HG02870 (cell line): ENCODE data around the gene BLVRB.
A peak's percentile ranks its signal among the peaks of the same experiment; 100 is the strongest.
"Not testable (repeated sequence)": the region's sequence is repeated elsewhere in the genome, so short reads cannot be mapped to it uniquely, and the experiment has no call there.

Source experiments
- ATAC-seq: cut with Tn5 transposase; IDR thresholded peaks from one replicate; pipeline ENCODE4 v1.9.1; 2021; ENCODE audit warnings: mild to moderate bottlenecking, moderate library complexity; ENCODE audit not compliant: unreplicated experiment

BLVRB gene

DNA sequence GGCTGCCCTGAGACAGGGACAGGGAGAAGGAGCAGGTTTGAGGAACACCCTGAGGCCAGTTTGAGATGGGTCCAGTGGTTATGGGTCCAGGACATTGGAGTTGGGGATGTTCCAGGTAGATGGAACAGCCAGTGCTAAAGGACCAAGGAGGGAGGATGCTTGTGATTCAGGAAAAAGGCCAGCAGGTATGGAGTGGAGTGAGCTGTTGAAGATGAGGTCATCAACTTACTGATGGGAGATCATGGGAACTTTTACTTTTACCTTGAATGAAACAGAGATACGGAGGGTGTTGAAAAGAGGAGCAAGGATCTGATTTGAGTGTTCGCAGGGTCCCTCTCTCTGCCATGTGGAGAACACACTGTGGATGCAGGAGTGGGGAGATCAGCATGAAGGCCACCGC is 26.7 kb upstream of the BLVRB start:
- no peak for ATAC-seq

DNA sequence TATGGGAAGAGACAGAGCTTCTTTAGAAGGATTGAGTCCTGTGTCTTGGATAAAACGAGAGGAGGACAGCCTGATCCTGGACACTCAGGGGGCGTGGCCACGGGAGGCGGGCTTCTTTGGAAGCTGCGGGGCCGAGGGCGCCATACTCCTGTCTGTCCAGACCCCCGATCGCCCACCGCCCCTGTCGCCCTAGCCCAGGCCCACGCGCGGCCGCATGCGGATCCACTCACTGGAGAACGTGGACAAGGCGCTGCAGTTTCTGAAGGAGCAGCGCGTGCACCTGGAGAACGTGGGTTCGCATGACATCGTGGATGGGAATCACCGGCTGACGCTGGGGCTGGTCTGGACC is 24.3 kb upstream of the BLVRB start:
- no peak for ATAC-seq

DNA sequence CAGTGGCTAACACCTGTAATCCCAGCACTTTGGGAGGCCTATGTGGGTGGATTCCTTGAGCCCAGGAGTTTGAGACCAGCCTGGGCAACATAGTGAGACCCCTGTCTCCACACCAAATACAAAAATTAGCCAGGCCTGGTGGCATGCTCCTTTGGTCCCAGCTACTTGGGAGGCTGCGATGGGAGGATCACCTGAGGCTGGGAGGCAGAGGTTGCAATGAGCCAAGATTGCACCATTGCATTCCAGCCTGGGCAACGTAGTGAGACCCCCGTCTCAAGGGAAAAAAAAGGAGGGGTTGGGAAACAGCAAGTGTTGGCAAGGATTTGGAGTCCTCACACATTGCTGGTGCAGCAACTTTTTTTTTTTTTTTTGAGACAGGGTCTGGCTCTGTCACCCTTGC is 20.5 kb upstream of the BLVRB start:
- ATAC-seq = no peak

DNA sequence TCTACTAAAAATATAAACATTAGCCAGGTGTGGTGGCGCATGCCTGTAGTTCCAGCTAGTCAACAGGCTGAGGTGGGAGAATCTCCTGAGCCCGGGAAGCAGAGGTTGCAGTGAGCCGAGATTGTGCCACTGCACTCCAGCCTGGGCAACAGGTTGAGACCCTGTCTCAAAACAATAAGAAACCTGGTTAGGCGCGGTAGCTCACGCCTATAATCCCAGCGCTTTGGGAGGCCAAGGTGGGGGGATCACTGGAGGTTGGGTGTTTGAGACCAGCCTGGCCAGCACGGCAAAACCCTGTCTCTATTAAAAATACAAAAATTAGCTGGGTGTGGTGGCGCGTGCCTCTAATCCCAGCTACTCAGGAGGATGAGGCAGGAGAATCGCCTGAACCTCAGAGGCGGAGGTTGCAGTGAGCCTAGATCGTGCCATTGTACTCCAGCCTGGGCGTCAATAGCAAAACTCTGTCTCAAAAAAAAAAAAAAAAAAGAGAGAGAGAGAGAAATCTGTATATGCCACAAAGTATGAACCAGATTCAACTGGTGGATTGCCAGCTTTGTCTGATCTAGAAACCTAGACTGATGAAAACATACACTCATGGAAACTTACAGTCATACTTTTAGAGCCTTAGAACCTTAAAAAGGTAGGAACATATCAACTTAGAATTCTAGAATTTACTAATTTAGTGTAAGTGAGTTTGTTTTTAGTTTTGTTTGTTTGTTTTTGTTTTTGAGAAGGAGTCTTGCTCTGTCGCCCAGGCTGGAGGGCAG is 10.5 kb upstream of the BLVRB start:
- ATAC-seq = not testable (repeated sequence)

DNA sequence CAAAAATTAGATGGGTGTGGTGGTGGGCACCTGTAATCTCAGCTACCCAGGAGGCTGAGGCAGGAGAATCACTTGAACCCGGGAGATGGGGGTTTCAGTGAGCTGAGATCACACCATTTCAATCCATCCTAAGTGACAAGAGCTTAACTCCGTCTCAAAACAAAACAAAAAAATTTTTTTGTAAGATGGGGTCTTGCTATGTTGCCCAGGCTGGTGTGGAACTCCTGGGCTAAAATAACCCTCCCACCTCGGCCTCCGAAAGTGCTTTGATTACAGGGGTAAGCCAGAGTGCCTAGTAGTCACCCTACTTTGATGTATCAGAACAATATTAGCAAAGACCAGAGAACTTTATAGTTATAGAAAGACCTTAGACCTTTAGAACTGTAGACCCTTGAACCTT is 9.2 kb upstream of the BLVRB start:
- ATAC-seq = no peak

DNA sequence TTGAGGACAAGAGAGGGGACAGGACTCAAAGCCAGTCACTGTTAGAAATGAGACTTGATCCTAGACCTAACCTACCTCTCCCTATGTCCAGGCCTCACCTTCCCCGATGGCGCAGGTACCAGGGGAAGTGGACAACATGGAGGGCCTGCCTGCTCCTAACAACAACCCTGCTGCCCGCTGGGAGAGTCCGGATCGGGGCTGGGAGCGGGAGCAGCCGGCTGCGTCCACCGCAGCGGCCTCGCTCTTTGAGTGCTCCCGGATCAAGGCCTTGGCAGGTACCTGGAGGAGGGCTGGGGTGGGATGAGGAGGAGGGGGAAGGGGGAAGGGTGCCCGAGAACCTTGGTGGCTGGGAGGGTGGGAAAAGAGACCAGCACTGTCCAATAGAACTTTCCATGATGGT is 7.0 kb upstream of the BLVRB start:
- ATAC-seq = no peak

DNA sequence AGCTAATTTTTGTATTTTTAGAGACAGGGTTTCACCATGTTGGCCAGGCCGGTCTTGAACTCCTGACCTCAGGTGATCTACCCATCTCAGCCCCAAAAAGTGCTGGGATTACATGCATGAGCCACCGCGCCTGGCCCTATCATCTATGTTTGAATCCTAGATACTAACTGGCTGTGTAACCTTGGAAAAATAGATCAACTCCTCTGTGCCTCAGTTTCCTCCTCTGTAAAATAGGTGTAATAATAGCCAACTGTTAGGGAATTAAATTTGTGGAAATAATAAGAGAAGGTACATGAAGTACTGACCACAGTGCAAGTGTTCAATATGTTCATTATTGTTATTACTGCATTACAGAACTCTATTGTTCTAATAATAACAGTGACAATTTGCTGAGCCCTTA is 5.6 kb upstream of the BLVRB start:
- no peak for ATAC-seq

DNA sequence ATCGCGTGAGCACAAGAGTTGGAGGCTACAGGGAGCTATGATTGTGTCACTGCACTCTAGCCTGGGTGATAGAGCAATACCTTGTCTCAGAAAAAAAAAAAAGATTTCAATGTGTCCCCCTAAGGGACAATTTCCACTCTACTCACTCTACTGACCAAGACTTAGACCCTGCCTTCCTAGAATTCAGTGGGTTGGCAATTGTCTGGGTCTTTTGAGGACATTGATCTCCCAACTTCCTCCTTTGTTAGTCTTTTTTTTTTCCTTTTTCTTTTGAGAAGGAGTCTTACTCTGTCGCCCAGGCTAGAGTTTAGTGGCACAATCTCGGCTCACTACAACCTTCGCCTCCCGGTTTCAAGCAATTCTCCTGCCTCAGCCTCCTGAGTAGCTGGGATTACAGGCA is 3.5 kb upstream of the BLVRB start:
- no peak for ATAC-seq

DNA sequence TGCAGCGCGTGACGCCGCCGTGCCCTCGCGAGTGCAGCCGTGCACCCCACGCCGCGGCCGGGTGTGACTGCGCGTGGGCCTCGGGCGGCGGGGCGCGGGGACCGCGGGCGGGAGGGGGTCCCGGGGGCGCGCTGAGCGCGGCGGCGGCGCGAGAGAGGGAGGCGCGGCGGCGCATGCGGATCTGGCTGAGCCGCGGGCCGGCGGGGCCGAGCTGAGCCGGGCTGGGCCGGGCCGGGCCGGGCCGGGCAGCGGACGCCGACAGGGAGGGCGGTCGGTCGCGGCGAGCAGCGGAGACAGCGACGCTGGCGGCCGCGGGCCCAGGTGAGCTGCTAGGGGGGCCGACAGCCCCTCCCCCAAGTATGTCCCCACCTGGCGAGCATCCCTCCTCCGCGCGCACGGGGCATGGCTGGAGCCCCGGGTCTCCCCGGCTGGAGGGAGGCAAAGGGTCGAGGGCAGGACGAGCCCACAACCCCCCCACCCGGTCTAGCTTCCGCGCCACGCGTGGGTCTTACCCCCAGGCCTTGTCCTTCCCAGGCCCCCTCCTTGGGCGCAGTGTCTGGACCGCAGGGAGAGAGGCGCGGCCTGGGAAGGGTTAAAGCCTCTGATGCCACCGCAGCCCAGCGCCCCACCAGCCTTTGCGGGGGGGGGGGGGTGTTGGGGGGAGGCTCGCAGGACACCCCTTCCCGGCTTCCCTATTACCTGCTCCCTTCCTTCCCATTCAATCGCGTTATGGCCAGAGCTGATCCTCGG is 1.6 kb upstream of the BLVRB start, which contains the start of gene SPTBN4:
Gene SPTBN4, plus strand, starts transcription at position 17 of the 750 bp plus-strand sequence. CDS start 5,621 bp downstream, outside the sequence.
- ATAC-seq = no peak

DNA sequence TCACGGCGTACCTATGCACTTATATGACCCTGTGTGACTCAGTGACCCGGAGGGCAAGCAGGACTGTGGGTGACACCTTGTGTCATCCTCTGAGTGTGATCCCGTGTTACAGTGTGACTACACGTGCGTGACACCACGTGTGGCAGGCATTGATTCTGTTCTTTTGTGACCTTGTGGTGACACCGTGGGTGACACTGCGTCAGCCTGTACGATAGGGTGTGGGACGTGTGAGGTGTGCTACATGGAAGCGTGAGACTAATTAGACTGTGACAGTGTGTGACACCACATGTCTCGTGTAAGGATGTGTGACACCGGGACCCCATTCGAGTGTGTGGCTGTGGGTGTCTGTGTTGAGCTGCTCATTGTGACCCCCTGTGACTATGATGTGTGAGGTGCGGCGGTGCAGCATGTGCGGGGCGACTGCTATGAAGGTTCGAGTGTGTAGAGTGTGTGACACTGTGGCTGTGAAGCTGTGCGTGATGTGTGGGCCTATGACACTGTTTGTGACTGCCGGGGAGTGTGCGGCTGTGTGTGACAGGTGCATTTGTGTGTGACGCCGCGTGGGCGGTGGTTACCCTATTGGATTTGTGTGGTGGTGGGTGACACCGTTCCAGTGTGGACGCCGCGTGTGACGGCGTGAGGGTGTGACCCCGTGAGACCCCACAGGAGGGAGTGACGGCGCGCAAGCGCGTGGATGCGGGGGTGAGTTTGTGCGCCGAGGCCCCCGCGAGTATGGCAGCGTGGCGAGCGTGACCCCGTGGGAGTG is 857 bp upstream of the BLVRB start:
- ATAC-seq = peak; percentile 27

DNA sequence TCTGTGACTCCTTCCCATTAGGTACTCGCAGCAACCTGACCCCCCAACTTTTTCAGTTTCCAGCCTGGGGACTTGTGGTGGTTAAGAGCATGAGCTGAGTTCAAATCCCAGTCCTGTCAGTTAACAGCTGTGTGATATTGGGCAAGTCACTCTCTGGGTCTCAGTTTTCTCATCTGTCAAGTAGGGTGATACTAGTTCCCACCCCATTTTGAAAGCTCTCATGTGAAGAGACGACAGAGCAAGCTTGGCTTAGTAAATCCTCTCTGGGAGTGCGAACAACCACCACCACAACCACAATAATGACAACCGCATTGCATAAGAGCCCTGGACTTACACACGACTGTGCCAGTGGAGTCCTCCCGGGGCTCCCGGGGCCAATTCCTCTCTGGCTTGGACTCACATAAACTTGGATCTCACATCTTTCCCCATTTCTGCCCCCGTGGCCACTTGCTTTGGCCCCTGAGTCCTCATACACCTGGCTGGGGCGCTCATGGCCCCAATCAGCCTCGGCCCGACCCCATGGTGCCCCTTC is 454 bp downstream of the BLVRB start:
- ATAC-seq = no peak

DNA sequence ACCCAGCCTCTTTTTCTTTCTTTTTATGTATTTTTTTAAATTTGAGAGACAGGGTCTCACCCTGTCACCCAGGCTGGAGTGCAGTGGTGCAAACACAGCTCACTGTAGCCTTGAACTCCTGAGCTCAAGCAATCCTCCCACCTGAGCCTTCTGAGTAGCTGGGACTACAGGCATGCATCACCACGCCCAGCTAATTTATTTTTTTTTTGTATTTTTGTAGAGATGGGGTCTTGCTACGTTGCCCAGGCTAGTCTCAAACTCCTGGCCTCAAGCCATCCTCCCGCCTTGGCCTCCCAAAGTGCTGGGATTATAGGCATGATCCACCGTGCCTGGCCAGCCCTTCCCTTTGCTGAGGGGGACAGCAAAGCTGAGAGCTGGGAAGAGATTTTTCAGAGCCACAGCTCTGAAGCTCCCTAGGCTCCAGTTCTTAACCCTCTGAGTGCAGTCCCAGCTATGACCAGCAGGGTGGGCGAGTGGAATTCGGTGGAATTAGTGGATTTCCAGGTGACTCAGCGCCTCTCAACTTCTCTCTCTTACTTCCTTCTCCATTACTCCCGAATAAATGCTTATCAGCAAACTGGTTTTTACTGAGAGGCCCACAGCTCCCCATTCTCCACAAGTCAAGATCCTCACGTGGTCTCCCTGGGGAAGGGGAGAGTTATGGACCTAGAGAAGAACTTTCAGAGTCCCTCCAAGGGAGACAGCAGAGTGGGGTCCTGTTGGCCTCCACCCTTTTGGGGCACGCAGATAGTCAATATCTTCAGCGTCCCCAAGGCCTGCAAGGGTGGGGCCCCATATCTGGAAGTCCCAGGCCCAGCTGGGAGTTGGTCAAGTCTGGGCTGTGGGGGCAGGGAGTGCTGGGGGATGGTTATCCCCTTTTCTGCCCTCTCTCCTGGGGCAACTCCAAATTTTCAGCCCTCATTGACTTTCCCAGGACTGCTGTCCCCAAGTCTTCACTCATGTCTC is 1.2 kb downstream of the BLVRB start:
- ATAC-seq = no peak

DNA sequence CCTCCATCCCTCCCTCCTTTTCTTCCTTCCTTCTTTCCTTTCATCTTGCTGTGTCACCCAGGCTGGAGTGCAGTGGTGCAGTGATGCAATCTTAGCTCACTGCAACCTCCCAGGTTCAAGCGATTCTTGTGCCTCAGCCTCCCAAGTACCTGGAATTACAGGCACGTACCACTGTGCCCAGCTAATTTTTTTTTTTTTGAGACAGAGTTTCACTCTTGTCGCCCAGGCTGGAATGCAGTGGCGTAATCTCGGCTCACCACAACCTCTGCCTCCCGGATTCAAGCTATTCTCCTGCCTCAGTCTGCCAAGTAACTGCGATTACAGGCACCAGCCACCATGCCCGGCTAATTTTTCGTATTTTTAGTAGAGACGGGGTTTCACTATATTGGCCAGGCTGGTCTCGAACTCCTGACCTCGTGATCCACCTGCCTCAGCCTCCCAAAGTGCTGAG is 1.9 kb downstream of the BLVRB start:
- ATAC-seq = not testable (repeated sequence)

DNA sequence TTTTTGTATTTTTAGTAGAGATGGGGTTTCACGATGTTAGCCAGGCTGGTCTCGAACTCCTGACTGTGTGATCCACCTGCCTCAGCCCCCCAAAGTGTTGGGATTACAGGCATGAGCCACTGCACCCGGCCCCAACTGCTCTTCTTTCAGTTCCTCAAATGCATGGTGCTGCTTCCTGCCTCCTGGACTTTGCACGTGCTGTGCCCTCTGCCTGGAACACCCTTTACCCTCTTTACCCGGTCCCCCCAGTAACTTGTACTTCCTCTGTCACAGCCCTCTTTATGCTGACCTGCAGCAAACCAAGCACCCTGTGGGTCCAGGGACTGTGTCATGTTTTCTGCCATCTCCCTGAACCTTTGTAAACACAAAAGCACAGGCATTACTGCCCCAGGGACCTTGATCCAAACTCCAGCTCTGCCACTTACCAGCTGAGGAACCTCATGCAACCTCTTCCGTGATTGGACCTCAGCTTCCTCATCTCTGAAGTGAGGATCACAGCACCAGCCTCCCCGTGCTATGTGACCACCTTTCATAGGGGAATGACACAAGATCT is 3.8 kb downstream of the BLVRB start:
- no peak for ATAC-seq

DNA sequence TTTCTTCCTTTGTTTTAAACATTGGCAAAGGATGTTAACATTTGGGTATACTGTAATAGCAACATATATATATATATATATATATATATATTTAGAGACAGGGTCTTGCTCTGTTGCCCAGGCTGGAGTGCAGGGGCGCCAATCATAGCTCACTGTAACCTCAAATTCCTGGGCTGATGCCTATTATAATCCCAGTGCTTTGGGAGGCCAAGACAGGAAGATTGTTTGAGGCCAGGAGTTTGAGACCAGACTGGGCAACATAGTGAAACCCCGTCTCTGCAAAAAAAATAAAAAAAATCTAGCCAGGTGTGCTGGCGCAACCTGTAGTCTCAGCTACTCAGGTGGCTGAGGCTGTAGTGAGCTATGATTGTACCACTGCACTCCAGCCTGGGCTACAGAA is 5.4 kb downstream of the BLVRB start:
- no peak for ATAC-seq

DNA sequence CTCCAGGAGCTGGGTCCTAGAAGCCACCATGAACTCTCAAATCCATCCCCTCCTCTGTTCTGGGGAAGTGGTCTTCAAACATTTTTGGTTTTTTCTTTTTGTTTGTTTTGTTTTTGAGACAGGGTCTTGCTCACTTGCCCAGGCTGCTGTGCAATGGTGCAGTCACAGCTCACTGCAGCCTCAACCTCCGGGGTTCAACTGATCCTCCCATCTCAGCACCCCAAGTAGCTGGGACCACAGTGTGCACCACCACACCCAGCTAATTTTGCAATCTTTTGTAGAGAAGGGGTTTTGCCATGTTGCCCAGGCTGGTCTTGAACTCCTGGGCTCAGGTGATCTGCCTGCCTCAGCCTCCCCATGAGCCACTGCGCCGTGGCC is 7.0 kb downstream of the BLVRB start:
- ATAC-seq = no peak

DNA sequence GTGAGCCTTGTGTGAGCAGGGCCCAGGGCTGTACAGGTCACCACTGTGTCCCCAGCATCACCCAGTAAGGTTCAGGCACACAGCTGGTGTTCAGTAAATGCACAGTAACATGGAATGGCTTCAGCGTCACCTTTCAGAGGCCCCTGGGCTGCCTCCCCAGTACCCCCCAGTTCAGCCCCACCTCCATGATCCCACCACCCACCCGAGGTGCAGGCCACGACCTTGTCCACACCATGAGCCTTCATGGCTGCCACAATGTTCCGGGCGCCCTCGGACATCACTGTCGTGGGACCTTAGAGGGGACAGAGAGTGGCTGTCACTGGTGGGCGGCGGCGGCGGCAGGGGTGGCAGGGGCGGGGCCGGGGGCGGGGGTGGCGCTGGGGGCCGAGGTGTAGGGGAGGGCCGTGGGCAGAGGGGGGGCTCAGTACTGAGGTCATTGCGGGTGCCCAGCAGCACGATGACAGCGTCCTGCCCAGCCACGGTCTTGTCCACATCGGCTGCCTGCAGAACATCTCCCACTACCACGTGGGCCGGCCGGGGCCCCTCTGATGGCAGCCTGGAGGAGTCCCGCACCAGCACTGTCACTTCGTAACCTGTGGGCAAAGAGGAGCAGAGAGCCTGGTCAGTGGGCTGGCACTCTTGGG is 7.5 kb downstream of the BLVRB start:
- ATAC-seq = no peak

DNA sequence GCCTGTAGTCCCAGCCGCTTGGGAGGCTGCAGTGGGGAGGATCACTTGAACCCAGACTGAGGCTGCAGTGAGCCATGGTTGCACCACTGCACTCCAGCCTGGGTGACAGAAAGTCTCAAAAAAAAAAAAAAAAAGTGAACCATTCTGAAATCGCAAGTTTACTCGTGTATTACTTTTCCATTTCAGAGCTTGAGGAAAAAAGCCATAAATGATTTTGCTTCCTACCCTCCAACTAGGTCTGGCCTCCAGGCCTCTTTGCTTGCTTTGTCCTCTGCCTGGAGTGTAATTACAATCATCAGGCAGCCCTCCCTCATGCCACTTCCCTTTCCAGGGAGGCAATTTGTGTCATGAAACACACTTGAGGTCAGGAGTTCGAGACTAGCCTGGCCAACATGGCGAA is 8.5 kb downstream of the BLVRB start:
- ATAC-seq = no peak

DNA sequence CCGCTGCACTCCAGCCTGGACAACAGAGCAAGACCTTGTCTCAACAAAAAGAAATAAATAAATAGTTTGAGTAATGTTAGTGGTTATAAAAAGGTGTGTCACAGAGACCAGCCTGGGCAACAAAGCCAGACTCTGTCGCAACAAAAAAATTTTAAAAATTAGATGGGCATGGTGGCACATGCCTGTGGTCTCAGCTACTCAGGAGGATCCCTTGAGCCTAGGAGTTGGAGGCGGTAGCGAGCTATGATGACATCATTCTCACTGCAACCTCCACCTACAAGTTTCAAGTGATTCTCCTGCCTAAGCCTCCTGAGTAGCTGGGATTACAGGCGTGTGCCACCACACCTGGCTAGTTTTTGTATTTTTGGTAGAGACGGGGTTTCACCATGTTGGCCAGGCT is 11.6 kb downstream of the BLVRB start:
- not testable (repeated sequence) for ATAC-seq
